HG03066 (cell line): Measurements from ENCODE around the gene CCDC122.

ENCODE experiments used
- ATAC-seq: cut with Tn5 transposase; IDR thresholded peaks from one replicate; pipeline ENCODE4 v1.9.1; 2021; ENCODE audit warnings: low read depth; ENCODE audit not compliant: unreplicated experiment

CCDC122 gene

GRCh38 chr13:43878892-43879754, at the start of gene CCDC122:
TSS of gene CCDC122 (minus strand) at chr13:43879740. CDS start at chr13:43869376, 10,364 bp downstream.
- ATAC-seq: peak; percentile 72

DNA sequence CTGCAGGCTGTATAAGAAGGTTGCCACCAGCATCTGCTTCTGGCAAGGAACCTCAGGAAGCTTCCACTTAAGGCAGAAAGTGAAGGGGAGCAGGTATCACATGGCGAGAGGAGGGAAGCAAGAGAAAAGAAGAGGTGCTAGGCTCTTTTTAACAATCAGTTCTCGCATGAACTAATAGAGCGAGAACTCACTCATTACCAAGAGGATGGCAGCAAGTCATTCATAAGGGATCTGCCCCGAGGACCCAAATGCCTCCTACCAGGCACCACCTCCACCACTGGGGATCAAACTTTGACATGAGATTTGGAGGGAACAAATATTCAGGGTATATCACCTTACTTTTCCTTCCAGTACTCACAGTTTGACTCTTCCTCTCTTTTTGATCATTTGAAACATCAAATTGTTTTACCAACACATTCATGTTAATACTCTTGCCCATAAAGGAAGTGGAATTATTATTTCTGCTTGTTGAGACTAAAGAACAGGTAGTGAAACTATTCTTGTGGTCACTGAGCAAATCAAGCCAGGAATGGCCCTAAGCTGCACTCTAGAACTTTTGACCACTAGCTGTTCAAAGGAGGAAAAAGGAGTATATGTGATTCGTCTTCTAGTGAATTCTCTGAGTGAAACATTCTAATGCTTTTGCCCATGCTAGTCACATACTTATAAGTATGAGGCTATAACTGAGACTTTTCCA, 45.2 kb upstream of the CCDC122 start:
- peak; percentile 97 for ATAC-seq

DNA sequence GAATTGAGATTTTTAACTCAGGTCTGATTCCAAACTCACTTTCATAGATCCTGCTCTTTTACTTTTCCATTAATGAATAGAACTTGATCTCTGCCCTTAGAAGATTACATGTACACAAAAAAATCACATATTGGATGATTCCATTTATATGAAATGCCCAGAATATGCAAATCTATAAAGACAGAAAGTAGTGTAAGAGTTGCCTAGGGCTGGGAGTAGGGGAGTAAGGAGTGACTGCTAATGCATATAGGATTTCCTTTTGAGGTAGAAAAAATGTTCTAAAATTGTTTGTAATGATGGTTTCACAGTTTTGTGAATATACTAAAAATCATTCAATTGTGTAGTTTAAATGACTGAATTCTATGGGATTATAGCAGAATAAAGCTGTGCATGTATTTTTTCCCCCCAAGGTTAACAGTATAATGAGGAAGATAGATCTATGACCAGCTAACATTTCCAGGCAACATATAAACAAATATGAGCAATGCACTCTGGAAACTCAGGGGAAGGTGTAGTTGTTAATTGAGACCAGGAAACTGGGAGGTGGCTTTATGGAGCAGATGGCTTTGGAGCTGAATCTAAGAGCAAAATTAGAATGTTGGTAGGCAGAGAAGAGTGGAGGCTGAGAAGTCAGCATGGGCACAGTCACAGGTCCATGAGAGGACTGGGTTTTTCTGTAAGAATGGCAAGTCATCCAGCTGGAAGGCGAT, 41.6 kb upstream of the CCDC122 start:
- ATAC-seq: no peak

DNA sequence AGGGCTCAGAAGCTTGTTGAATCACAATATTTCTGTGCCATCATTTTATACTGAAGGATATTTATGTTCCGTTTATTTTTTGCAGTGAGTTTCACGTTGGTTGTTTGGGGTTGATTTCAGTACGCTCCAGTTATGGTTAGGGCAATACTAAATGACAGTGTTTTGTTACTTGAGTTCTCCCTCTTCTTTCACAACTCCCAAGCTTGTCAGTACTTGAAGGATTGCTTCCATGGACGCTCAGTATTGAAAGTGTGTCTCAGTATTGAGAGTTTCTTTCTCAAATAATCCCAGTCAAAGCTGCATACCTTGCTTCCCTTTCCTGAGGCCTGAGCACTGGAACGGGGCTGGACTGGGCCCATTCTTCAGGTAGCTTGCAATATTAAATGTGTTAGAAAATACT, 39.1 kb upstream of the CCDC122 start:
- ATAC-seq: no peak

GRCh38 chr13:43916828-43917227, 37.3 kb upstream of the CCDC122 start:
- no peak for ATAC-seq

- no peak for ATAC-seq
These were observed 35.9 kb upstream of the CCDC122 start for GRCh38 chr13:43915451-43915850.

- ATAC-seq: no peak
These were observed 32.3 kb upstream of the CCDC122 start for GRCh38 chr13:43911871-43912270.

- ATAC-seq: no peak
These were observed 31.7 kb upstream of the CCDC122 start for GRCh38 chr13:43911278-43911677.

GRCh38 chr13:43910856-43911255, 31.3 kb upstream of the CCDC122 start:
- ATAC-seq: no peak

DNA sequence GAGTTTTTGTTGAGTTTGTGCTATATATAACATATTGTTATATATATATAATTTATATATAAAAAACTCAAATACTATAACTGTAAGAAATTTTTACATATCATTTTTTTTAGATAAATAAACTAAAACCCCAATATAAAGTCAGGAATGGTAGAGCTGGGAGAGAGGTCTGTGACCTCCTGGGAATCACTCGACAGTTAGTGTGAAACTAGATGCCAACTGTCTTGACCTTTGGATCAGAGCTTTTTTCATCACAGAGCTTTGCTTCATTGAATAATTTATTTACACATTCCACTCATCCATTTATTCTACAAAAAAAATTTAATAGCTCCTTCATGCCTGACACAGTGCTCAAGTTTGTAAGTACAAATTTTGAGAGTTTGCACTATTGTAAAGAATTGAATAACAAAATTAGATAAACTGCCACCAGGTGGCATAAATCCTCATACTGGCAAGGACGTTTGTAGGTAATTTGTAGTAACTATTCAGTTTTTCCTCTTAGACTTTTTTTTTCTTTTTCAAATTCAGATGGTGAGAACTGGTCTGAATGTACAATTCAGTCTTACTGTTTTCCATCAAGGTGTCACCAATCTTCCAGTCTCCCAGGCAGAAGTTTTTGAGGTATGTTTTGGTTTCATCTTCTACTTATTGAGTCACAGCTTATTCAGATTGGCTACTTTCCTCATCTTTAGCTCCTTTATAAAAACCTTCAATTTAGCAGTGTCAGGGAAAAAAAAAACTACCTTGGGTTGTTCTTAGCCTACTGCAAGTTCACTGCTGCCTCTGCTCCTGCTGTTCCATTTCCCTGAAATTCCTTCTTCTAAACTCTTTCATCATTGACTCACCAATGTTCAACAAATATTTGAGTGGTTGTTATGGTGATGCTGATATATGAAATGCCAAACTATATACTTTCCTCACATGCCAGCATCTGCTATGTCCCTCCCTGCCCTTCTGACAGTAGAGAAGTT, 28.9 kb upstream of the CCDC122 start:
- no peak for ATAC-seq

DNA sequence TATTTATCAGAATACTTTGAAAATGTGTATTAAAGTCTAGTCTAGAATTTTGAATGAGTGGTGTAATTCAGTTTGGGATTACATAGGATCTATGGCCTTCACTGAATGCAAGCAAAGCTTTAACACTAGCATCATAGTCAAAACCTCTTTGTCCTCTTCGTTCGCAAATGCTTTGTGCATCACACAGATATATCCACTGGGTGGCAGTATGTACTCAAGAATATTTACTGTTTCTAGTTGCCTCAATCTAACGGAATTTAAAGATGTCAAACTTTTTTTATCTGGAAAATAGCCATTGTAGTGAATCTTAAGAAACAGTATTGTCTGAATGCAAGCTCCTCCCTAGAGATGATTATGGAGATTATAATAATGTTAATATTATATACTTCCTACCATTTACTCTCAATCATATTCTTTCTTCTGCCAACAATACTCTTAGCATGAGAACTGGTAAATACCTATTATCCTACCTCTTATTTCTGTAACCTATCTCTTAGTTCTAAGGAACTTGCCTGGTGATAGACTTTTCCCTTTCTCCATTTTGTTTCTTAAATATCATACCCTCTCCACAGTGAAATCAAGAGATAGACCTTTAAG, 26.0 kb upstream of the CCDC122 start:
- no peak for ATAC-seq

GRCh38 chr13:43895940-43896339, 16.4 kb upstream of the CCDC122 start:
- no peak for ATAC-seq

- ATAC-seq: no peak
These were observed 14.9 kb upstream of the CCDC122 start for GRCh38 chr13:43894438-43894837.

DNA sequence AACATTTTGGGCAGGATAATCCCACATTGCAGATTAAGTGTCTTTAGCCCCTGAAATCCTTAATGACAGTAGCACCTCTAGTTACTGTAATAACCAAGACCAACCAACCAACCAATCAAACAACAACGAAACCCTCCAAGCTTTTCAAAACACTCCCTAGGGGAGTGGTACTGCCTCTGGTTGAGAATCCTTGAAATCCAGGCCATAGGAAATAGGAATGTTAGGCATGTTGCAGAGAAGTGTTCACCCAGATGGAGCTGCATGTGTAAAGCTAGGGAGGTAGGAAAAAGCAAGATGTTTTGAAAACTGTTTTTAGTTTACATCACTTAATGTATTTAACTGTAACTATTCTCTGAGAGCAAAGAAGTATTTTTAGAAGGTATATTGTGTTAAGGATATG, 4.7 kb upstream of the CCDC122 start:
- ATAC-seq: no peak

DNA sequence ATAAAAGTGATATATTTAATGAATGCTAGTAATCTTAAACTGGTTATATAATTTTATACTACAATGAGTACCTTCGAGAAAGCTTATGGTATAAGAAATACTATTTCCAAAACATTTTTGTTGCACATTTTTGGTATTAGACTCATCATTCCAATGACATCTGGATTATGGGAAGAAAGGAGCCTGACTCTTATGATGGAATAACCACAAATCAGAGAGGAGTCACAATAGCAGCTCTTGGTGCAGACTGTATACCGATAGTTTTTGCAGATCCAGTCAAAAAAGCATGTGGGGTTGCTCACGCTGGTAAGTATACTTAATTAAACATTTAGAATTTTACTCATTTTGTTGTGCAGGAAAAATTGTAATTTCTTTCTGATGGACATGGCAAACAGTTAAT, 4.1 kb upstream of the CCDC122 start:
- no peak for ATAC-seq

- ATAC-seq: no peak
These were observed 2.0 kb upstream of the CCDC122 start for GRCh38 chr13:43881580-43881979.

DNA sequence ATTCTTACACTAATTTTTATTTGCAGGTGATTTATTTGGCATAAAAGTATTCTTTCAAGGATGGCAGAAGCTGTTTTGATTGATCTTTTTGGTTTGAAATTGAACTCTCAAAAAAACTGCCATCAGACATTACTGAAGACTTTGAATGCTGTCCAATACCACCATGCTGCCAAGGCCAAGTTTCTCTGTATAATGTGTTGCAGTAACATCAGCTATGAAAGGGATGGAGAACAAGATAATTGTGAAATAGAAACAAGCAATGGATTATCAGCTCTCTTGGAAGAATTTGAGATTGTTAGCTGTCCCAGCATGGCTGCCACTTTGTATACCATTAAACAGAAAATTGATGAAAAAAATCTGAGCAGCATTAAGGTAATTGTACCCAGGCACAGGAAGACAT, 1.4 kb upstream of the CCDC122 start:
- no peak for ATAC-seq

- no peak for ATAC-seq
These were observed 795 bp upstream of the CCDC122 start for GRCh38 chr13:43880214-43880855.

DNA sequence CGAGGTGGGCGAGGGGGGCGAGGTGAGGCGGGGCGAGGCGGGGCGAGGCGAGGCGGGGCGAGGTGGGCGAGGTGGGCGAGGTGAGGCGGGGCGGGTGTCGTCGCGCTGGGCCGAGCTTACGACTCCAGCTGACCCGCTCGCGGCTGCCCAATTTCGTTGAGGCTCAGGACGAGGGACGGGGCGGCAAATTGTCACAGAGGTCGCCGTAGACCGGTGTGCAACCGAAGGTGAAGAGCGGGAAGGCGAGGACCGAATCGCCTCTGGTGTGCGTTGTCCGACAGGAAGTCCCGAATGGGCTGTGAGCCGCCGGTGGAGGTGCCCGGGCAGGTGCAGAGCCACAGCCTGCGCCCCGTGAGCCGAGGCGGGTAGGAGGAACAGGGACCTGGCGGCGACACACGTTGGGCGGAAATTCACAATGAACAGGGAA, 228 bp upstream of the CCDC122 start, which contains the start of gene LACC1:
Gene LACC1, plus strand, starts transcription at position 150 of the 427 bp plus-strand sequence. CDS start 1,082 bp downstream, outside the sequence.
- peak; percentile 35 for ATAC-seq
